Measurements from ENCODE around the gene VPS29.
"Not testable (repeated sequence)": the region's sequence is repeated elsewhere in the genome, so short reads cannot be mapped to it uniquely, and the experiment has no call there.

The VPS29 gene

DNA sequence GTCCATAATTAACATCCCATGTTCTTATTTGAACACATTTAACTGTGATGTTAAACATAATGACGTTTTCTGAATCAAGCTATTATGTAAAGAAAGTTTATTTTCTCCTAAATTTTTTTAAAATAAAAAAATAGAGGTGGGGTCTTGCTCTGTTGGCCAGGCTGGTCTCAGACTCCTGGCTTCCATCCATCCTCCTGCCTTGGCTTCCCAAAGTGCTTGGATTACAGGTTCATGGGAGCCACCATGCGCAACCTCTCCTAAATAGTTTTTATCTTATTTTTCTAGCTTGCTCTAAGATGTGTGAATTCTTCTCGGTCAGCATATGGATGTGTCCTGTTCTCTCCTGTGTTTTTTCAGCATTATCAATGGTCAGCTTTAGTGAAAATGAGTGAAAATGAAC is 3.4 kb upstream of the VPS29 start:
- Histone ChIP-seq H3K36me3 (replicated peaks) (no peaks in the 10 kb centered on the region), H3K27me3 (ENCODE audit: low read depth) (no peaks in the 10 kb centered on the region), H3K4me3 (no peak overlapping the region), H3K9me3 (no peaks in the 10 kb centered on the region), H3K4me1 (peaks cover 3% of the 10 kb centered on the region)
- no peak for DNase-seq (ENCODE audit: low spot score in 2 of 2)
- in situ Hi-C loops (cut with MboI; ENCODE audit: low sequenced_read_pairs), result no loop called here

DNA sequence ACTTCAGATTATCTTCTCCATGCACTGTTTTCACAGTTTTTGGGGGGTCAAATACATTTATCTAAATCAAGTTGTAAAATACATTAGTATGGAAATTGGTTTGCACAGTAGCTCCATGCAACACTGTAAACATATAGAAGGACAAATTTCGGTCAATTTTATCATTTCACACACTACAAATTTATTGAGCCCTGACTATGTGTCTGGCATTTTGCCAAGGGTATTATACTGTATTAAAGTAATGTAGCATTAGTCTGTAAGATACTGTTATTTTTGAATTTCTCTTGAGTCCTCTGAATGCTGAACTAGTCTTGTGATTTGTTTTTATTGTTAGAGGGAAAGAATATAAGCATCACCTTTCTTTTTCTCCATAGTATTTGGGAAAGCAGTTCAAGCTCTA is 1.5 kb upstream of the VPS29 start:
- Histone ChIP-seq H3K4me3 (no peak overlapping the region), H3K9me3 (no peaks in the 10 kb centered on the region), H3K4me1 (peaks cover 18% of the 10 kb centered on the region), H3K36me3 (replicated peaks) (peaks cover 1% of the 10 kb centered on the region), H3K27me3 (ENCODE audit: low read depth) (no peaks in the 10 kb centered on the region)
- no peak for DNase-seq (ENCODE audit: low spot score in 2 of 2)
- in situ Hi-C loops (cut with MboI; ENCODE audit: low sequenced_read_pairs), result no loop called here

DNA sequence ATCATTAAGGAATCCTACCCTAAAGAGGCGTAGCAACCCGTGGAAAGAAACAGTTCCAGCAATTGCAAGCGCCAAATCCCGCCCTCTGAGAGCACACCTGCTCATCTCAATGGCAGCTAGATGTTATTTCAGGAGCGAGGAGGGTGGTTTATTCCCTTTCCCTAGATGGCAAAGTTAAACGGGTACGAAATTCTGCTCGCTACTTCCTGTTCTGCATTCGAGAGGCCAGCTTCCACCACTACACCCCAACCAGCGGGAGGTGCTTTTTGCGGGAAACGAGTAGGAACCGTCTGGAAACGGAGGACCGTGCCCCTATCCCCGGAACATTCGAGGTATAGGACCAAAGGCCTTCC is 536 bp downstream of the VPS29 start:
- peak overlapping the region; percentile 93 for H3K4me3 ChIP-seq
- peaks cover 21% of the 10 kb centered on the region for H3K4me1 ChIP-seq
- peaks cover 8% of the 10 kb centered on the region for H3K36me3 ChIP-seq (replicated peaks)
- H3K9me3 ChIP-seq, result no peaks in the 10 kb centered on the region
- DNase-seq (ENCODE audit: low spot score in 2 of 2), result peak; percentile 47 to 58
- in situ Hi-C loops (cut with MboI; ENCODE audit: low sequenced_read_pairs), result no loop called here
- no peaks in the 10 kb centered on the region for H3K27me3 ChIP-seq (ENCODE audit: low read depth)

DNA sequence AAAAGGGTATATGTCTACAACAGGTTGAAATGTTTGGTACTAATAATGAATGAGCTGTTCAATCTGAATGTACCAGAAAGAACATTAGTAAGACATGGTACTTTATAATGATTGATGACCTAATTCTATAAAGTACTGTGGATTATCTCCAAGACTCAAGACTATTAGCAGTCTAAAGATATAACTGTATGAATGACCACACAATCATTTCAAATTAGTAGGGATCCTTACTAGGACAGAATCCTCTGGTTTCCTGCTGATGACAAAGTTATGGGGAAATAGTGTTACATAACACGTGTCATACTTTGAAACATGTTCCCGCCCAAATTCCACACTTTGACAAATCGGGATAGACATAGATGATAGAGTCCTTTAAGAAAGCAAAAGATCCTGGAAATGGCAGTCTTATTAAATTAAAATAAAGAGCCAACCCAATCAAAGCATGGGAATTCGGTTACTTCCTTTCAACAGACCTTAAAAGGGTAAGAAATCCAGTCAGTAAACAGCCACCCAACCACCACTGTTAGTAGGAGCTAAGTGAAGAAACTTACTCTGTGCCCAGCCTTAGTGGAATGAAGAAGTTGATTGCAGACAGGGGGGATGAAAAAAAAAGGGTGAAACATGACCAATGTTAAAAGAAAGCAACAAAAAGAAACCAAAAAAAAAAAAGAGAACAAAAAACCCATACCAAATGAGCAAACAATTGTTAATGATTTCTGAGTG is 2.8 kb downstream of the VPS29 start:
- Histone ChIP-seq H3K36me3 (replicated peaks) (peaks cover 29% of the 10 kb centered on the region), H3K4me1 (peaks cover 21% of the 10 kb centered on the region), H3K9me3 (no peaks in the 10 kb centered on the region), H3K27me3 (ENCODE audit: low read depth) (no peaks in the 10 kb centered on the region), H3K4me3 (no peak overlapping the region)
- no peak for DNase-seq (ENCODE audit: low spot score in 2 of 2)
- in situ Hi-C loops (cut with MboI; ENCODE audit: low sequenced_read_pairs), result no loop called here

- Histone ChIP-seq H3K9me3 (no peaks in the 10 kb centered on the region), H3K4me3 (no peak overlapping the region), H3K4me1 (peaks cover 7% of the 10 kb centered on the region), H3K27me3 (ENCODE audit: low read depth) (no peaks in the 10 kb centered on the region), H3K36me3 (replicated peaks) (peaks cover 38% of the 10 kb centered on the region)
- DNase-seq (ENCODE audit: low spot score in 2 of 2), result no peak
- in situ Hi-C loops (cut with MboI; ENCODE audit: low sequenced_read_pairs), result no loop called here
Measured at GRCh38 chr12:110475426-110475825, 26.5 kb downstream of the VPS29 start.

DNA sequence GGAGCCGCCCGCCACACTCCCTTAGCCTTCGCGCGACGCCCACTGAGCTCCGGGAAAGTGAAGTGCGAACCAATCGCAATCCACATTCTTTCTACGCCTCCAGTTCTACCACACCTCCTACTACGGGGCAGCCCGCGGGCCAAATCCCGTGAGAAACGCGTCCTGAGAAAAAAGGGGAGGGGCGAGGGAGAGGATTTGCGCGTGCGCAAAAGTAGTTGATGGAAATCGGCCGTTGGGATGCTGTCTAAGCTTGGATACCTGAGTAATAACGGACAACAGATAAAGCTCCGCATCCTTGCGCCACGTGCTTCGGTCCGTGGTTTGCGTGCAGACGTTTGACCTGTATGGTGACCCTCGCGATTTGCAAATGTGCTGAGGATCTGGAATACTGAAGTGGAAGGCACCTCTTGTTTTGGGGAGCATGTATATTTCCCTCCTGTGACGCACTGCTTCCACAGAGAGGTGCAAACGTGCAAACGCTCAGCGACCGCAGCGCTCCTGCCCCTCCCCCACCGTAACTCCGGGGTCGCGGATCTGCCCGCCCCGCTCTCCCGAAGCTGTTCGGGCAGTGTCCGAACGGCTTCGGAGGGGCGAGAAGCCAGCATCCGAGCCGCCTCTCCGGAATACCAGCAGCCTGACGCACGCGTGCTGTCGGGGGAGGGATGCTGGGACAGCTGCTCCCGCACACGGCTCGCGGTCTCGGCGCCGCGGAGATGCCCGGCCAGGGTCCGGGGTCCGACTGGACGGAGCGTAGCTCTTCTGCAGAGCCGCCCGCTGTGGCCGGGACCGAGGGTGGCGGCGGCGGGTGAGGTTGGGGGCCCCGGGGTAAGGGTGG is 33.5 kb downstream of the VPS29 start, which contains the start of the genes FAM216A and GPN3:
FAM216A (plus strand) TSS at position 632 of the 835 bp plus-strand sequence; CDS start at position 663, 31 bp downstream.
GPN3 (minus strand) TSS at position 44 of the 835 bp plus-strand sequence. CDS start 54 bp downstream, outside the sequence.
- in situ Hi-C loops (cut with MboI; ENCODE audit: low sequenced_read_pairs), result loop anchor here (10.0 kb wide), 2 partner anchors 136 to 356 kb away; no protein-coding TSS in a partner anchor
- Histone ChIP-seq H3K4me3 (peak within 1 kb of the TSS; percentile 60), H3K9me3 (no peaks in the 10 kb centered on the region), H3K4me1 (peaks cover 17% of the 10 kb centered on the region), H3K36me3 (replicated peaks) (peaks cover 15% of the 10 kb centered on the region), H3K27me3 (ENCODE audit: low read depth) (no peaks in the 10 kb centered on the region)
- DNase-seq (ENCODE audit: low spot score in 2 of 2), result peak; percentile 97 to 99

- no peaks in the 10 kb centered on the region for H3K27me3 ChIP-seq (ENCODE audit: low read depth)
- H3K4me1 ChIP-seq, result peaks cover 12% of the 10 kb centered on the region
- DNase-seq (ENCODE audit: low spot score in 2 of 2), result no peak
- peak overlapping the region; percentile 60 for H3K4me3 ChIP-seq
- in situ Hi-C loops (cut with MboI; ENCODE audit: low sequenced_read_pairs), result loop anchor here (10.0 kb wide), 2 partner anchors 137 to 357 kb away; no protein-coding TSS in a partner anchor
- no peaks in the 10 kb centered on the region for H3K9me3 ChIP-seq
- H3K36me3 ChIP-seq (replicated peaks), result peaks cover 10% of the 10 kb centered on the region
Measured at GRCh38 chr12:110467847-110468213, 34.1 kb downstream of the VPS29 start.

DNA sequence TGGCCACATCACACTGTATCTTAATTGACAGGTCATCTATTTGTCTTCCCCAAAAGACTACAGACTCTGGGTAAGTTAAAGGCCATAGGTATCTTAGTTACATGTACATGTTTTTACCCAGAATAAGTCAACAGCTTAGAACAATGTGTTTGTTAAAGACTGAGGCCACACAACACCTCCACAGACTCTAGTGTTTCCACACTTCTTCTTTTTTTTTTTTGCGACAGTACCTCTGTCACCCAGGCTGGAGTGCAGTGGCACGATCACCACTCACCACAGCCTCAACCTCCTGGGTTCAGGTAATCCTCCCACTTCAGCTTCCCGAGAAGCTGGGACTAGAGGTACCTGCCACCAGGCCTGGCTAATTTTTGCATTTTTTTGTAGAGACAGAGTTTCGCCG is 35.1 kb downstream of the VPS29 start:
- peak overlapping the region; percentile 60 for H3K4me3 ChIP-seq
- in situ Hi-C loops (cut with MboI; ENCODE audit: low sequenced_read_pairs), result loop anchor here (10.0 kb wide), 2 partner anchors 138 to 358 kb away; no protein-coding TSS in a partner anchor
- DNase-seq (ENCODE audit: low spot score in 2 of 2), result no peak
- peaks cover 10% of the 10 kb centered on the region for H3K36me3 ChIP-seq (replicated peaks)
- H3K9me3 ChIP-seq, result no peaks in the 10 kb centered on the region
- H3K4me1 ChIP-seq, result peaks cover 12% of the 10 kb centered on the region
- no peaks in the 10 kb centered on the region for H3K27me3 ChIP-seq (ENCODE audit: low read depth)

DNA sequence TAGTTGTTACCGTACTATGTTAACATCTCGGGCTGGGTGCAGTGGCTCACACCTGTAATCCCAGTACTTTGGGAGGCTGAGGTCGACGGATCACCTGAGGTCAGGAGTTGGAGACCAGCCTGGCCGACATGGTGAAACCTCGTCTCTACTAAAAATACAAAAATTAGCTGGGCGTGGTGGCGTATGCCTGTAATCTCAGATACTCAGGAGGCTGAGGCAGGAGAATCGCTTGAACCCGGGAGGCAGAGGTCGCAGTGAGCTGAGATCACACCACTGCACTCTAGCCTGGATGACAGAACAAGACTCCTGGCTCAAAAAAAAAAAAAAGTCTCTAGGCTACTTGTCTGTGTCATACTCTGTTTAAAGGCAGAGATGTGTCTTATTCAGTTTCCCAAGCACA is 36.1 kb downstream of the VPS29 start:
- H3K27me3 ChIP-seq (ENCODE audit: low read depth); H3K9me3 ChIP-seq; DNase-seq (ENCODE audit: low spot score in 2 of 2); H3K4me3 ChIP-seq: not testable (repeated sequence)
- in situ Hi-C loops (cut with MboI; ENCODE audit: low sequenced_read_pairs), result loop anchor here (10.0 kb wide), 2 partner anchors 139 to 359 kb away; no protein-coding TSS in a partner anchor
- H3K4me1 ChIP-seq, result peaks cover 12% of the 10 kb centered on the region
- peaks cover 14% of the 10 kb centered on the region for H3K36me3 ChIP-seq (replicated peaks)

- Histone ChIP-seq H3K4me1 (peaks cover 12% of the 10 kb centered on the region), H3K4me3 (no peak overlapping the region), H3K27me3 (ENCODE audit: low read depth) (no peaks in the 10 kb centered on the region), H3K9me3 (no peaks in the 10 kb centered on the region), H3K36me3 (replicated peaks) (peaks cover 22% of the 10 kb centered on the region)
- in situ Hi-C loops (cut with MboI; ENCODE audit: low sequenced_read_pairs), result loop anchor here (10.0 kb wide), 2 partner anchors 140 to 360 kb away; no protein-coding TSS in a partner anchor
- DNase-seq (ENCODE audit: low spot score in 2 of 2), result no peak
Measured at GRCh38 chr12:110465024-110465423, 36.9 kb downstream of the VPS29 start.

DNA sequence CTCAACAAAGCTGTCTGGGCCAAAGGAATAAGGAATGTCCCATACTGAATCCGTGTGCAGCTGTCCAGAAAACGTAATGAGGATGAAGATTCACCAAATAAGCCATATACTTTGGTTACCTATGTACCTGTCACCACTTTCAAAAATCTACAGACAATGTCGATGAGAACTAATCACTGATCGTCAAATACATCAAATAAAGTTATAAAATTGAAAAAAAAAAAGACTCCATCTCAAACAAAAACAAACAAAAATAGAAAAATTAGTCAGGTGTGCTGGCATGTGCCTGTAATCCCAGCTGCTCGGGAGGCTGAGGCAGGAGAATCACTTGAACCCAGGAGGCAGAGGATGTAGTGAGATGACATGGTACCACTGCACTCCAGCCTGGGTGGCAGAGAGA is 40.7 kb downstream of the VPS29 start:
- not testable (repeated sequence) for H3K4me1 ChIP-seq

GRCh38 chr12:110458756-110459155 is 43.2 kb downstream of the VPS29 start:
- Histone ChIP-seq H3K27me3 (ENCODE audit: low read depth) (no peaks in the 10 kb centered on the region), H3K9me3 (no peaks in the 10 kb centered on the region), H3K4me1 (no peaks in the 10 kb centered on the region), H3K36me3 (replicated peaks) (peaks cover 42% of the 10 kb centered on the region), H3K4me3 (no peak overlapping the region)
- no peak for DNase-seq (ENCODE audit: low spot score in 2 of 2)
- in situ Hi-C loops (cut with MboI; ENCODE audit: low sequenced_read_pairs), result no loop called here

More for the DNA sequence above, 40.7 kb downstream of the VPS29 start:
- H3K27me3 ChIP-seq (ENCODE audit: low read depth); H3K4me3 ChIP-seq; H3K9me3 ChIP-seq; DNase-seq (ENCODE audit: low spot score in 2 of 2): not testable (repeated sequence)
- in situ Hi-C loops (cut with MboI; ENCODE audit: low sequenced_read_pairs), result loop anchor here (10.0 kb wide), 2 partner anchors 144 to 364 kb away; no protein-coding TSS in a partner anchor
- peaks cover 38% of the 10 kb centered on the region for H3K36me3 ChIP-seq (replicated peaks)

GRCh38 chr12:110453569-110454296 is 48.2 kb downstream of the VPS29 start:
- peaks cover 5% of the 10 kb centered on the region; the same call in 1 of the 2 replicates for H3K4me1 ChIP-seq
- H3K9me3 ChIP-seq, result no peaks in the 10 kb centered on the region
- H3K4me3 ChIP-seq, result no peak overlapping the region
- in situ Hi-C loops (cut with MboI; ENCODE audit: low sequenced_read_pairs), result no loop called here
- DNase-seq (ENCODE audit: low spot score in 2 of 2), result no peak
- H3K36me3 ChIP-seq (replicated peaks), result peaks cover 34% of the 10 kb centered on the region
- H3K27me3 ChIP-seq (ENCODE audit: low read depth), result no peaks in the 10 kb centered on the region
